ENCODE results near the gene TSACC. TPM values are rescaled to one million over a fixed set of nuclear protein-coding genes. Genes with fewer than 3 reads are reported as not detected.
"Not testable (repeated sequence)": the region's sequence is repeated elsewhere in the genome, so short reads cannot be mapped to it uniquely, and the experiment has no call there.

TSACC gene
- total and polyA plus RNA-seq, 9 of the 15 experiments (the other 6 are each of a cell fraction or from before 2014, with no cell fraction given): 0.45 to 7.4 (median 2.6) TPM

DNA sequence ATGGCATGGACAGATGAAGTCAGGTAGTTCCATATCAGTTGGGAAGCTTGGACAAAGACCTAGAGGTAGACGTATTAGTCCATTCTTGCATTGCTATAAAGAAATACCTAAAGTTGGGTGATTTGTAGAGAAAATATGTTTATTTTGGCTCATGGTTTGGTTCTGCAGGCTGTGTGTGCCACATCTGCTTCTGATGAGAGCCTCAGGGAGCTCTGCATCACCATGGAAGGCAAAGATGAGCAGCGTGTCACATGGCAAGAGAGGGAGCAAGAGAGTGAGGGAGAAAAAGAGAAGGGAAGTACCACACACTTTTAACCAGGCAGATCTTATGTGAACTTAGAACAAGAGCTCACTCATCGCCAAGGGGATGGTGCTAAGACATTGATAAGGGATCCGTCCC, 9.0 kb downstream of the TSACC start (continued):
- TF ChIP-seq, protein P1, sequence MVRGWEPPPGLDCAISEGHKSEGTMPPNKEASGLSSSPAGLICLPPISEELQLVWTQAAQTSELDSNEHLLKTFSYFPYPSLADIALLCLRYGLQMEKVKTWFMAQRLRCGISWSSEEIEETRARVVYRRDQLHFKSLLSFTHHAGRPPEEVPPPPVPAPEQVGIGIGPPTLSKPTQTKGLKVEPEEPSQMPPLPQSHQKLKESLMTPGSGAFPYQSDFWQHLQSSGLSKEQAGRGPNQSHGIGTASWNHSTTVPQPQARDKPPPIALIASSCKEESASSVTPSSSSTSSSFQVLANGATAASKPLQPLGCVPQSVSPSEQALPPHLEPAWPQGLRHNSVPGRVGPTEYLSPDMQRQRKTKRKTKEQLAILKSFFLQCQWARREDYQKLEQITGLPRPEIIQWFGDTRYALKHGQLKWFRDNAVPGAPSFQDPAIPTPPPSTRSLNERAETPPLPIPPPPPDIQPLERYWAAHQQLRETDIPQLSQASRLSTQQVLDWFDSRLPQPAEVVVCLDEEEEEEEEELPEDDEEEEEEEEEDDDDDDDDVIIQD (CRISPR knock-in tag; IDR thresholded peaks at IDR 0.05): no peak
- TF ChIP-seq, protein P2, sequence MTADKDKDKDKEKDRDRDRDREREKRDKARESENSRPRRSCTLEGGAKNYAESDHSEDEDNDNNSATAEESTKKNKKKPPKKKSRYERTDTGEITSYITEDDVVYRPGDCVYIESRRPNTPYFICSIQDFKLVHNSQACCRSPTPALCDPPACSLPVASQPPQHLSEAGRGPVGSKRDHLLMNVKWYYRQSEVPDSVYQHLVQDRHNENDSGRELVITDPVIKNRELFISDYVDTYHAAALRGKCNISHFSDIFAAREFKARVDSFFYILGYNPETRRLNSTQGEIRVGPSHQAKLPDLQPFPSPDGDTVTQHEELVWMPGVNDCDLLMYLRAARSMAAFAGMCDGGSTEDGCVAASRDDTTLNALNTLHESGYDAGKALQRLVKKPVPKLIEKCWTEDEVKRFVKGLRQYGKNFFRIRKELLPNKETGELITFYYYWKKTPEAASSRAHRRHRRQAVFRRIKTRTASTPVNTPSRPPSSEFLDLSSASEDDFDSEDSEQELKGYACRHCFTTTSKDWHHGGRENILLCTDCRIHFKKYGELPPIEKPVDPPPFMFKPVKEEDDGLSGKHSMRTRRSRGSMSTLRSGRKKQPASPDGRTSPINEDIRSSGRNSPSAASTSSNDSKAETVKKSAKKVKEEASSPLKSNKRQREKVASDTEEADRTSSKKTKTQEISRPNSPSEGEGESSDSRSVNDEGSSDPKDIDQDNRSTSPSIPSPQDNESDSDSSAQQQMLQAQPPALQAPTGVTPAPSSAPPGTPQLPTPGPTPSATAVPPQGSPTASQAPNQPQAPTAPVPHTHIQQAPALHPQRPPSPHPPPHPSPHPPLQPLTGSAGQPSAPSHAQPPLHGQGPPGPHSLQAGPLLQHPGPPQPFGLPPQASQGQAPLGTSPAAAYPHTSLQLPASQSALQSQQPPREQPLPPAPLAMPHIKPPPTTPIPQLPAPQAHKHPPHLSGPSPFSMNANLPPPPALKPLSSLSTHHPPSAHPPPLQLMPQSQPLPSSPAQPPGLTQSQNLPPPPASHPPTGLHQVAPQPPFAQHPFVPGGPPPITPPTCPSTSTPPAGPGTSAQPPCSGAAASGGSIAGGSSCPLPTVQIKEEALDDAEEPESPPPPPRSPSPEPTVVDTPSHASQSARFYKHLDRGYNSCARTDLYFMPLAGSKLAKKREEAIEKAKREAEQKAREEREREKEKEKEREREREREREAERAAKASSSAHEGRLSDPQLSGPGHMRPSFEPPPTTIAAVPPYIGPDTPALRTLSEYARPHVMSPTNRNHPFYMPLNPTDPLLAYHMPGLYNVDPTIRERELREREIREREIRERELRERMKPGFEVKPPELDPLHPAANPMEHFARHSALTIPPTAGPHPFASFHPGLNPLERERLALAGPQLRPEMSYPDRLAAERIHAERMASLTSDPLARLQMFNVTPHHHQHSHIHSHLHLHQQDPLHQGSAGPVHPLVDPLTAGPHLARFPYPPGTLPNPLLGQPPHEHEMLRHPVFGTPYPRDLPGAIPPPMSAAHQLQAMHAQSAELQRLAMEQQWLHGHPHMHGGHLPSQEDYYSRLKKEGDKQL (CRISPR knock-in tag; IDR thresholded peaks at IDR 0.05; ENCODE audit: borderline replicate concordance): no peak
- TF ChIP-seq SRF (CRISPR knock-in tag; IDR thresholded peaks at IDR 0.05): no peak
- no peak for TF ChIP-seq MXD1 (CRISPR knock-in tag; IDR thresholded peaks at IDR 0.05; ENCODE audit: borderline replicate concordance, poor library complexity, severe bottlenecking)
- no peak for TF ChIP-seq FUS (optimal IDR thresholded peaks at IDR 0.05; ENCODE audit: low read depth, low read length)
- no peak for TF ChIP-seq XRCC4 (IDR thresholded peaks at IDR 0.05; ENCODE audit: extremely low read depth, insufficient read depth, insufficient read length)

DNA sequence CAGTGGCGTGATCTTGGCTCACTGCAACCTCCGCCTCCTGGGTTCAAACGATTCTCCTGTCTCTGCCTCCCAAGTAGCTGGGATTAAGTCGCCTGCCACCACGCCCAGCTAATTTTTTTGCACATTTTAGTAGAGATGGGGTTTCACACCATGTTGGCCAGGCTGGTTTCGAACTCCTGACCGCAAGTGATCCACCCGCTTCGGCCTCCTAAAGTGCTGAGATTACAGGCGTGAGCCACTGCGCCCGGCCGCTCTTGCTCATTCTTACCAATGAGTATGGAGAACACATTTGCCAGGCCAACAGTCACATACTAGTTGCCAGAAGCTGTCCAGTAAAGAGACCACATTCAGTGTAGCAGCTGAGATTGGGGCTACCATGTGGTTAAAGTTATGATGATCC, 14.2 kb downstream of the TSACC start:
- H2AFZ ChIP-seq (ENCODE audit: low read depth, low read length); CTCF ChIA-PET (ENCODE audit: low intra/inter-chr PET ratio); BruUV-seq (replicated peaks); H4K20me1 ChIP-seq (replicated peaks; ENCODE audit: control insufficient read depth, insufficient read depth, low read length); H3K4me3 ChIP-seq; H3K9me3 ChIP-seq (replicated peaks; ENCODE audit: control insufficient read depth, insufficient read depth, low read depth, low read length); H3K4me1 ChIP-seq (replicated peaks in 1 of 2; ENCODE audit: control insufficient read depth in 2 of 2, insufficient read depth in 2 of 2, low read length in 2 of 2); DNase-seq (ENCODE audit: extremely low read depth in 1 of 4, low spot score in 3 of 4); ATAC-seq; H3K9ac ChIP-seq (ENCODE audit: insufficient read depth in 1 of 2, low read depth in 2 of 2, low read length in 2 of 2); H3K9me1 ChIP-seq (ENCODE audit: control insufficient read depth, insufficient read depth, low read length); H3K79me2 ChIP-seq (ENCODE audit: control insufficient read depth, insufficient read depth, low read length); H3K27ac ChIP-seq (ENCODE audit: extremely low read depth, low read depth, low read length); FAIRE-seq; in situ Hi-C loops (cut with MboI); H3K4me2 ChIP-seq (ENCODE audit: insufficient read depth, low read length); intact Hi-C loops (cut with micrococcal nuclease); H3K36me3 ChIP-seq (ENCODE audit: control insufficient read depth, insufficient read depth, low read length): not testable (repeated sequence)
- WGBS (ENCODE audit: insufficient coverage, low coverage, missing lambda C conversion rate): 29% methylated on average over 11 of the region's 13 CpGs
- POLR2A ChIA-PET: interaction anchor here (0.6 kb wide), 1 partner anchor 50 kb away, joined by 3 read pairs; no protein-coding TSS in a partner anchor
- H3K27me3 ChIP-seq (ENCODE audit: control insufficient read depth in 2 of 2, insufficient read depth in 2 of 2, low read length in 2 of 2): peaks cover 13 to 15% of the 10 kb centered on the region in 2 experiments; a peak in 4 of 5 replicates

Measured in K562 (cell line).